Neural cell (in vitro differentiated cells): ENCODE measurements around the gene IRF8. TPM values are rescaled to one million over a fixed set of nuclear protein-coding genes. Genes with fewer than 3 reads are reported as not detected.

Experiments used
- H2AFZ ChIP-seq: fragments of 200-600, 300-800 bp; sonication (generic), shearing (Covaris generic); 2 replicates; pipeline ENCODE4 v1.6.0; 2014; ENCODE audit warnings: low read depth, mild to moderate bottlenecking, antibody characterized with exemption, low read length, moderate library complexity
- H3F3A ChIP-seq: fragments of 200-600 bp; shearing (Covaris generic); 2 replicates; pipeline ENCODE4 v1.6.1; 2016; ENCODE audit warnings: mild to moderate bottlenecking, moderate library complexity, mixed read lengths, antibody characterized with exemption, low read length; ENCODE audit not compliant: insufficient read depth, poor library complexity, severe bottlenecking
- H3K27ac ChIP-seq: fragments of 200-600, 300-800 bp; sonication (generic), shearing (Covaris generic); 2 replicates; pipeline ENCODE4 v1.5.1; 2014; ENCODE audit warnings: mild to moderate bottlenecking, low read length, moderate library complexity
- H3K27me3 ChIP-seq: fragments of 300-800, 200-600 bp; sonication (generic), shearing (Covaris generic); 2 replicates; pipeline ENCODE4 v1.6.0; 2014; ENCODE audit warnings: mild to moderate bottlenecking, low read depth, low read length, moderate library complexity; ENCODE audit not compliant: insufficient read depth
- H3K36me3 ChIP-seq: fragments of 300-800, 200-600 bp; sonication (generic), shearing (Covaris generic); 2 replicates; pipeline ENCODE4 v1.5.1; 2014; ENCODE audit warnings: mild to moderate bottlenecking, antibody characterized with exemption, low read length, moderate library complexity; ENCODE audit not compliant: insufficient read depth
- H3K4me2 ChIP-seq: fragments of 300-800, 200-600 bp; sonication (generic), shearing (Covaris generic); 2 replicates; pipeline ENCODE4 v1.6.0; 2014; ENCODE audit warnings: mild to moderate bottlenecking, low read length
- H3K4me3 ChIP-seq: fragments of 300-800, 200-600 bp; sonication (generic), shearing (Covaris generic); 2 replicates; pipeline ENCODE4 v1.5.1; 2014; ENCODE audit warnings: mild to moderate bottlenecking, low read length, moderate library complexity
- H3K79me2 ChIP-seq: fragments of 200-600 bp; shearing (Covaris generic); replicated peaks from 2 replicates; pipeline ENCODE4 v1.6.0; 2014; ENCODE audit warnings: mild to moderate bottlenecking, low read length, moderate library complexity; ENCODE audit not compliant: insufficient read depth
- H3K9ac ChIP-seq: fragments of 300-800, 200-600 bp; sonication (generic), shearing (Covaris generic); 2 replicates; pipeline ENCODE4 v1.6.1; 2016; ENCODE audit warnings: mild to moderate bottlenecking, low read length, mixed read lengths
- H3K9me2 ChIP-seq: fragments of 200-600 bp; shearing (Covaris generic); 2 replicates; pipeline ENCODE4 v1.6.1; 2016; ENCODE audit warnings: mild to moderate bottlenecking, low read length, mixed read lengths; ENCODE audit not compliant: insufficient read depth
- H3K9me3 ChIP-seq: fragments of 200-600, 300-800 bp; sonication (generic), shearing (Covaris generic); 2 replicates; pipeline ENCODE4 v1.6.1; 2016; ENCODE audit warnings: mild to moderate bottlenecking, mixed run types, low read length, moderate library complexity, mixed read lengths
- H4K20me1 ChIP-seq: fragments of 200-600 bp; shearing (Covaris generic); 2 replicates; pipeline ENCODE4 v1.6.1; 2016; ENCODE audit warnings: mild to moderate bottlenecking, mixed run types; ENCODE audit not compliant: insufficient read depth
- CTCF ChIP-seq: fragments of 450-650 bp; IDR thresholded peaks from 2 replicates; pipeline ENCODE4 v1.5.1; 2014; ENCODE audit warnings: antibody characterized with exemption, mild to moderate bottlenecking, moderate library complexity; ENCODE audit not compliant: poor library complexity, severe bottlenecking
- EP300 ChIP-seq: fragments of 450-650 bp; conservative IDR thresholded peaks from 2 replicates; pipeline ENCODE4 v1.6.1; 2014; ENCODE audit warnings: antibody characterized with exemption, mild to moderate bottlenecking, moderate library complexity; ENCODE audit not compliant: poor library complexity, severe bottlenecking
- EZH2 ChIP-seq: fragments of 200-600, 300-800 bp; shearing (Covaris generic), sonication (generic); IDR thresholded peaks from 2 replicates; pipeline ENCODE4 v1.6.1; 2014; ENCODE audit warnings: antibody characterized with exemption, low read length, borderline replicate concordance, mild to moderate bottlenecking; ENCODE audit not compliant: insufficient read depth, poor library complexity, severe bottlenecking
- MXI1 ChIP-seq: fragments of 450-650 bp; conservative IDR thresholded peaks from 2 replicates; pipeline ENCODE4 v1.6.1; 2014; ENCODE audit warnings: antibody characterized with exemption, mild to moderate bottlenecking; ENCODE audit not compliant: poor library complexity, severe bottlenecking
- POLR2AphosphoS5 ChIP-seq: IDR thresholded peaks from 2 replicates; pipeline ENCODE4 v1.6.1; 2012
- RAD21 ChIP-seq: fragments of 450-650 bp; conservative IDR thresholded peaks from 2 replicates; pipeline ENCODE4 v1.6.1; 2014; ENCODE audit warnings: antibody characterized with exemption, mild to moderate bottlenecking, moderate library complexity
- REST ChIP-seq: IDR thresholded peaks from 2 replicates; pipeline ENCODE4 v1.6.1; 2012; ENCODE audit warnings: borderline replicate concordance
- SMC3 ChIP-seq: fragments of 450-650 bp; conservative IDR thresholded peaks from 2 replicates; pipeline ENCODE4 v1.6.1; 2014; ENCODE audit warnings: antibody characterized with exemption, mild to moderate bottlenecking, moderate library complexity; ENCODE audit not compliant: poor library complexity
- TAF1 ChIP-seq: IDR thresholded peaks from 2 replicates; pipeline ENCODE4 v1.6.1; 2012; ENCODE audit warnings: low read depth
- polyA plus RNA-seq: library from polyadenylated mRNA; depleted of rRNA; stranded (reverse); fragments of >200 nt; gene quantifications from 2 replicates; pipeline ENCODE4 v1.2.3, GENCODE V29; 2014

The IRF8 gene
- polyA plus RNA-seq, 1 donor from 2014 or later: not detected

DNA sequence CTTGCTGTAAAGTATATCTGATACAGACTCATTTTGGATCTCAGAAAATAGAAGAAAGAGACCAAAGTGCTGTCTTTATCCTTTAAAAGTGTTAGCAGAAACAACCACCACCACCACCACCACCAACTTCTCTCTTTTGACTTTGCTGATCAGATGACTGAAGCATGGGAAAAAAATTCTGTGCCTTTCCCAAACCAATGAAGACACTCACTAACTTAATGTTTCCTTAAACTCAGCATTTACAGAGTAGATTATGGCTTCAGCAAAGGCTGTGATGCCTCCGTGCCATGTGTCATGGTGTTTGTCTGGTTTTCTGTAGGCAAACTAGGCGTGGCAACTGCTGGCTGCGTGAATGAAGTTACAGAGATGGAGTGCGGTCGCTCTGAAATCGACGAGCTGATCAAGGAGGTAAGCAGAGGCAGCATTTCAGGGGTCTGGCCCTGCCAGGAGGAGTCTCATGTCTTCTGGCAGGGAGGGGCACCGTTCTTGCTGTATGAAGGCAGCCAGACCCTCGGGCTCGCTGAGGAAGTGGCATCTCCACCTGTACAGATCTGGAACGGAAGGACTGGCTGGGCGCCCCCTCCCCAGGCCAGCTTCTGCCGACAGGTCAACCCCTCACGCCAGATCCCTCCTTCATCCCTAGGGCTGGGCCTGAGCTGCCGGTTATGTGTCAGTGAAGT is 12.4 kb downstream of the IRF8 start:
- Histone ChIP-seq H3K4me3 (no peak overlapping the region), H3K9me3 (no peaks in the 10 kb centered on the region), H3K79me2 (no peaks in the 10 kb centered on the region), H2AFZ (no peak overlapping the region), H3K4me2 (no peak overlapping the region), H4K20me1 (no peaks in the 10 kb centered on the region), H3K36me3 (no peaks in the 10 kb centered on the region), H3K9me2 (no peaks in the 10 kb centered on the region), H3K9ac (no peak overlapping the region), H3K27ac (no peak overlapping the region), H3F3A (no peaks in the 10 kb centered on the region), H3K27me3 (no peaks in the 10 kb centered on the region)
- TF ChIP-seq EP300: no peak
- no peak for TF ChIP-seq EZH2

GRCh38 chr16:85912211-85912974 is 13.4 kb downstream of the IRF8 start:
- no peak overlapping the region for H3K4me3 ChIP-seq
- H3K9me3 ChIP-seq: no peaks in the 10 kb centered on the region
- no peaks in the 10 kb centered on the region for H3K79me2 ChIP-seq
- H2AFZ ChIP-seq: no peak overlapping the region
- no peaks in the 10 kb centered on the region for H3F3A ChIP-seq
- no peak overlapping the region for H3K27ac ChIP-seq
- no peaks in the 10 kb centered on the region for H3K36me3 ChIP-seq
- H3K27me3 ChIP-seq: no peaks in the 10 kb centered on the region
- no peaks in the 10 kb centered on the region for H4K20me1 ChIP-seq
- H3K9ac ChIP-seq: no peak overlapping the region
- TF ChIP-seq TAF1: no peak
- TF ChIP-seq CTCF: no peak
- TF ChIP-seq POLR2AphosphoS5: no peak
- TF ChIP-seq SMC3: no peak
- TF ChIP-seq EP300: no peak
- TF ChIP-seq REST: no peak
- no peak for TF ChIP-seq EZH2
- no peak for TF ChIP-seq RAD21
- no peak for TF ChIP-seq MXI1
- no peak overlapping the region for H3K4me2 ChIP-seq
- H3K9me2 ChIP-seq: no peaks in the 10 kb centered on the region
